GM21390 (cell line): ENCODE measurements around the gene CFAP300.
A peak's percentile ranks its signal among the peaks of the same experiment; 100 is the strongest.

Experiments used
- ATAC-seq: cut with Tn5 transposase; IDR thresholded peaks from one replicate; pipeline ENCODE4 v1.9.1; 2021; ENCODE audit not compliant: unreplicated experiment

Gene CFAP300

DNA sequence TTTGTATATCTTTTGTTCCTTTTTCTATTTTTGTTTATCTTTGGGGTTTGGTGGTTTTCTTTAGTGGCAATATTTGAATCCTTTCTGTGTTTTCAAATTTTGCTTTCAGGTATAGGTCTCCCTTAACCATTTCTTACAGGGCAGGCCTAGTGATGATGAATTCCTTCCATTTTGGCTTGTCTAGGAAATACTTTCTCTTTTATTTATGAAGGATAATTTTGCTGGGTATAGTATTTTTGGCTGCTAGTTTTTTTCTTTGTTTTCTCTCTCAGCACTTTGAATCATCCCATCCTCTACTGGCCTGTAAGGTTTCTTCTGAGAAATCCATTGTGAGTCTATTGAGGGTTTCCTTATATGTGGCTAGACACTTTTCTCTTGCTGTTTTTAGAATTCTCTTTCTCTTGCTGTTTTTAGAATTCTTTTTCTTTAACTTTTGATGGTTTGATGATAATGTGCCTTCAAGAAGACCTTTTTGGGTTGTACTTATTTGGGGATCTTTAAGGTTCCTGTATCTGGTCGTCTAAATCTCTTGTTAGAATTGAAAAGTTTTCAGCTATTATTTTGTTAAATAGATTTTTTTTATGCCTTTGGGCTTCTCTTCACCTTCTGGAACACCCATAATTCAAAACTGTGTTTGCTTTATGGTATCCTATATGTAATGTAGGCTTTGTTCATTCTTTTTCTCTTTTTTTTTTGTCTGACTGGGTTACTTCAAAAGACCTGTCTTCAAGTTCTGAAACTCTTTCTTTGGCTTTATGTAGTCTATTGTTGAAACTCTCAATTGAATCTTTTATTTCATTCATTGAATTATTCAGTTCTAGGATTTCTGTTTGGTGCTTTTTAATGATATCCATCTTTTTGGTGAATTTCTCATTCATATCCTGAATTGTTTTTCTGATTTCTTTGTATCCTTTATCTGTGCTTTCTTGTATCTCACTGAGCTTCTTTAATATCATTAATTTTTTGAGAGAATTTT lies 24.5 kb downstream of the CFAP300 start:
- ATAC-seq: no peak

DNA sequence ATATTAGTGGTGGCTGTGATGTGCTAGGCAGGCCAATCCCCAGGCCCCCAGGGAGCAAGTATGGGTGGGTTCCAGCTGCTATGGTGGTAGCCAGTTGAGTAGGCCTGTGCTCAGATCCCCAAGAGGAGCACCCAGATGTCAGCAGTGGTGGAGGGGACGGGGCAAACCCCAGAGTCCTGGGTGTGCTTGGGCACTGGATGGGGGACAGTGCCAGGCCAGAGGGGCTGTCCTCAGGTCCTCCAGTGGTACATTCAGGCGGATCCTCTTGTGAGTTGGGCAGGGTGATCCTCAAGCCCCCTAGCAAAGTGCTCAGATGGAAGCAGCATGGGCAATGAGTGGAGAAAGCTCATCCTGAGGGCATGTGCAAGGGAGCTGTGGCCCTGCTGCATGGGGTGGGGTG lies 26.0 kb downstream of the CFAP300 start:
- no peak for ATAC-seq

DNA sequence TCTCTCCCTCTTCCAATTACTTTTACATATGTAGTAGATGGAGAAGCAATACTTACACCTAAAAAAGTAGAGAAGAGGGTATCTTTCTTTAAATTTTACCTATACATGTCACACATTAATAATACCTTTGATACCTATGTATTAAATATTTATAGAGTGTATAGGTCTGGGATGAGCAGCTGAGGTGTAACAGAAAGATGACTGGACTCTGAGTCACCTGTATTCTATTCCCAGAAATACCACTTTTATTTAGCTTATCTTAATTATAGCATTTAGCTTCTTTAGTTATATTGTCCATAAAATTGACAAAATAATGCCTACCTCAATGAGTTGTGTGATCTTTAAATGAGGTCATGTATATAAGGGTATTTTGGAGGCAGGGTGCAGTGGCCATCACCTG lies 32.4 kb downstream of the CFAP300 start:
- no peak for ATAC-seq

DNA sequence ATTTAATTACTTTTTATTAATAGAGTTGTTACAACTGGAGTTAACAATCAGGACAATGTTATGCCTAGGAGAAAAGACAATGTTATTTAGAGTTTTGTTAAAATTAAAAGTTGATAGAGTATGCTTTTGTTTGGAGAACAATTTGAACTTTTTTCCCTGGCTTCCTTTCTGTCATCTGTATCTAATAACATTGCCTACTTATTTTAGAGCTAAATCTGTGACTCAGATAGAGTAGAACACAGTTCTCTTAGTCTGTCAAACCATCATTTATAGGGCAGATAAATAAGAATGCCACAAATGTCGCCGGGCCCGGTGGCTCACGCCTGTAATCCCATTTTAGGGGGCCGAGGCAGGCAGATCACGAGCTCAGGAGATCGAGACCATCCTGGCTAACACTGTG lies 34.1 kb downstream of the CFAP300 start:
- ATAC-seq: no peak

DNA sequence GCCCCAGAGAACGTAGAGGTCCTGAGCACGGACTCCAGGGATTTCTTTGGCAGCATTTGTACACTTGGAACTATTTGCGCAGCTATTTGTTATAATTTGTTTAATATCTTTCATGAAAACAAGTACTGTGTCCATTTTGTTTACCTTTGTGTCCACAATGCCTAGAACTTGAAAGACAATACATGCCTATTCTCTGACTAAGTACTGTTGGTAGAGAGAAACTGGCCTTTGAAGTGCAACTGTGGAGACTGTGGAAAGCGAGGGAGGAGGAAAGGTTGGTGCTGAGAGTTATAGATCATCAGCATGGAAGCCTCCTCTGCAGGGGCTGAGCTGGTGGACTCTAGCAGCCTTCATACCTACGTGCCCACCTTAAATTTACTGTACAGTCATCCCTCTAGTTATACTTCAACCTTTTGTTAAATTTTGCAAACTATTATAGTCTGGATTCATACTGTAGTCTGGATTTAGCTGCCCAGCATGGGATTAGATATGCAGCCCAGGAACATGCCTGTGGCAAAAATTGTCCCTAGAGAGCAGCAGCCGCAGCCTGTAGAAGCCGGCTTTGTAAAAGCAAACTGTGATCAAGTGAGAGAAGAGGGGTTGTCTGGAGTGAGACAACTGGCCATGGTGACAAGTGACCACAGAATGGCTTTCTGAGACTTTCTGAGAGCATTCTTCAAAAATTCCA lies 38.8 kb downstream of the CFAP300 start:
- ATAC-seq: no peak

DNA sequence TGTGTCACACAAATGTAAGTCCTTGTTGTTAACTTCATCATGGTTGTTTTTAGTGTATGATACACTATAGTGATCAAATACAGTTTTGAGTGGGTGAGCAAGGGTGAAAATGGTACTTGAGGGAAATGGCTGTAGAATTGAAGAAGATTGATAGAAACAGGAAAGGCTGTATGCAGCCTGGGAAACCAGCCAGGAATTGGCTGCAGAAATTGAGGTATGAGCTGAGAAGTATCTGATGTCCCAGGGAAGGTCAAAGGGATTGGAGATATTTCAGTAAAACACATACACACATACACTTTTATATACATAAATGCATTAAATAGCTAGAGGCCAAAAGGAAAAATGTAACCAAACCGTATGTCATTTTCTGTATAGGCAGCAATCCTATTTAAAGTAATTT lies 49.9 kb downstream of the CFAP300 start:
- ATAC-seq: no peak

DNA sequence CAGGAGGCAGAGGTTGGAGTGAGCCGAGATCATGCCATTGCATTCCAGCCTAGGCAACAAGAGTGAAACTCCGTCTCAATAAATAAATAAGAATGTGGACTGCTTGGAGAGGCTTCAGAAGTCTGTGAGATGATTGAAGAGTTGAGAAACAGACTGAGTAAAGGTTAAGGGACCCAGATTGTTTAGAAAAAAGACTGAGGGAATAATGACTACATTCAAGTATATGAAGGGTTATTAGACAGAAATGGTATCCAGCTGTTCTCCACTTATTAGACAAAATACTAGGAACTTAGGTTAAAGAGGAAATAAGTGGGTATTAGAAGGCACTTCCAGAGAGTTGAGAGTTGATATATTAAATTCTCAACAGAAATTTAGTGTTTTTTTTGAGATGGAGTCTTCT lies 52.5 kb downstream of the CFAP300 start:
- no peak for ATAC-seq

DNA sequence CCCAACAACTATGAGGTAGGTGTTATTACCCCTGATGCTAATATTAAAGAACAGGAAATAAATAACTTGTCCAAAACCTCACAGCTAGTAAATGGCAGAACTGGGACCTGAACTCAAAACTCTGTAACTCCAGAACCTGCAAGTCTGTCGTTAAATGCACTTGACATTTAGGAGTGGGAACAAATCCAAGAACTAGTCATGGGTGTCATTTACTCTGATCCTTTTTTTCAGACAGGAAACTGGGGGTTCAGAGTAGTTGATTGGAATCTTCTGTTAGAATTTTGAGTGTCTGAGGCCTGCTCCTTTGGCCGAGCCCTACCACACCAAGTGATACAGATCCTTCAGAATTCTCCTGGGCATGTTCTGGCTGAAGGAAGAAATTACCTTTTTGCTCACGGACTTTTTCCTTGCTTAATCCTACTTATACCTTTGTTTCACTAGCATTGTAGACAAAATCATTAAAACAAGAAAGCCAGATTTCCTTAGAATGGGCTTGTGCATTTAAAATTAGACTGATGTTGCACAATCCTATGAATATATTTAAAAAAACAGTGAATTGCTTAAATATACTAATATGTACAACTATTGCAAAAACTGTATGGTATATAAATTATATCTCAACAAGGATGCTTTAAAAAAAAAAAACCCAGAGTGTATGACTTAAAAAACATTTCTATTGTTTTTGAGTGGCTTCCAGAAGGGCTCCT lies 61.6 kb downstream of the CFAP300 start:
- no peak for ATAC-seq

DNA sequence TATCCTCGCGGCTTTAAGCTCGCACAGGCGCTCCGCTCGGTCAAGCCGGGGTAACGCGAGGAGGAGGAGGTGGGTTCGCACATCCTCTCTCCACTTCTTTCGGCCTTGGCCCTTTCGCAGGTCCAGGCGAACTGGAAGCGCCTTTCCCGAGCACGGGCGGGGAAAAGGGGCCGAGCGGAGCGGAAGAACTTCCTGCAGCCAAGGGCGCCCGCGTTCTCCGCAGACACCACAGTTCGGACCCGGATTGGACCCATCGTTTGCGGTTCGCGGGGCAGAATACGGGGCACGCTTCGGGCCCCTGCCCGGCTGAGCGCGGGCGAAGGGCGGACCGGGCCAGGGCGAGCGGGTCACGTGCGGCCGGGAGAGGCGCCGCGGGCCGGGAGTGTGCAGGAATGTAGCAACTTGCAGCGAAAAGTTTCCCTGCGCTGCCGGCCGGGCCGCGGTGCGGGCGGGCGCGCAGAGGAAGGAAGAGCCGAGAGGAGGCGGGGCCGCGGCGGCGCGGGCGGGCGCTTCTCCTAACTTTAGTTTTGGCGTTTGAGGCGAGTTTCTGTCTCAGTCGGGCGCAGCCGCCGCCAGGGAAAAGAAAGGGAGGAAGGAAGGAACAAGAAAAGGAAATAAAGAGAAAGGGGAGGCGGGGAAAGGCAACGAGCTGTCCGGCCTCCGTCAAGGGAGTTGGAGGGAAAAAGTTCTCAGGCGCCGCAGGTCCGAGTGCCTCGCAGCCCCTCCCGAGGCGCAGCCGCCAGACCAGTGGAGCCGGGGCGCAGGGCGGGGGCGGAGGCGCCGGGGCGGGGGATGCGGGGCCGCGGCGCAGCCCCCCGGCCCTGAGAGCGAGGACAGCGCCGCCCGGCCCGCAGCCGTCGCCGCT lies 62.9 kb downstream of the CFAP300 start, which contains the start of gene YAP1:
Gene YAP1, plus strand, starts transcription at position 552 of the 865 bp plus-strand sequence. CDS start 402 bp downstream, outside the sequence.
- peak; percentile 89 for ATAC-seq

DNA sequence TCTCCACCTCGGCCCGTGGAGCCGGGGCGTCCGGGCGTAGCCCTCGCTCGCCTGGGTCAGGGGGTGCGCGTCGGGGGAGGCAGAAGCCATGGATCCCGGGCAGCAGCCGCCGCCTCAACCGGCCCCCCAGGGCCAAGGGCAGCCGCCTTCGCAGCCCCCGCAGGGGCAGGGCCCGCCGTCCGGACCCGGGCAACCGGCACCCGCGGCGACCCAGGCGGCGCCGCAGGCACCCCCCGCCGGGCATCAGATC lies 63.4 kb downstream of the CFAP300 start:
- ATAC-seq: peak; percentile 18

DNA sequence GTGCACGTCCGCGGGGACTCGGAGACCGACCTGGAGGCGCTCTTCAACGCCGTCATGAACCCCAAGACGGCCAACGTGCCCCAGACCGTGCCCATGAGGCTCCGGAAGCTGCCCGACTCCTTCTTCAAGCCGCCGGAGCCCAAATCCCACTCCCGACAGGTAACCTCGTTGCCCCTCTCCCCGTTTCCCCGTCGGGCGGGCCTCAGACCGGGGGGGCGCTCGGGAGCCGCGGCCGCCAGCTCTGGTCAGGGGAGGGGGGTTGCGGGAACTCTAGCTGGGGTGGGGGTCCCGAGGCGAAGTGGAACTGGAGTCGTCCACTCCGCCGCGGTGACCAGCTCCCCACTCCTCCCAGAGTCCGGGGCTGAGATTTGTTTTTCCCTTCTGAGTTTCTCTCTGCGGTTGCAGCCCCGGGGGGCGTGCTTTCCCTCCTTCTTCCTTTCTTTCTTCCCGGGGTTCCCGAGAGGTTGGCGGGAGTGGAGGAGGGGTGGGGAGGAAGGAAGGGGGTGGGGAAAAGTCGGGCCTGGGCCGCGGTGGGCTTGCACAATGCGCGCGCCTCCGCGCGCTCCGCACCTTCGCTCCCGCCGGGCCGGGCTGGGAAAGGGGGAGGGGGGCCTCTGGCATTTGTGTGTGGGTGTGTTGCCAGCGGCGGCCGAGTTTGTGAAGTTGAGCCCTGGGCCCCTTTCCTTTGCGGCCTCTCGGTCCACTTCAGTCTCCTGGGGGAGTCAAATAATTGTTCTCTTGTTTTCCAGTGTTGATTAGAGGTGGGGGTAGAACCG lies 64.0 kb downstream of the CFAP300 start:
- peak; percentile 11 for ATAC-seq

DNA sequence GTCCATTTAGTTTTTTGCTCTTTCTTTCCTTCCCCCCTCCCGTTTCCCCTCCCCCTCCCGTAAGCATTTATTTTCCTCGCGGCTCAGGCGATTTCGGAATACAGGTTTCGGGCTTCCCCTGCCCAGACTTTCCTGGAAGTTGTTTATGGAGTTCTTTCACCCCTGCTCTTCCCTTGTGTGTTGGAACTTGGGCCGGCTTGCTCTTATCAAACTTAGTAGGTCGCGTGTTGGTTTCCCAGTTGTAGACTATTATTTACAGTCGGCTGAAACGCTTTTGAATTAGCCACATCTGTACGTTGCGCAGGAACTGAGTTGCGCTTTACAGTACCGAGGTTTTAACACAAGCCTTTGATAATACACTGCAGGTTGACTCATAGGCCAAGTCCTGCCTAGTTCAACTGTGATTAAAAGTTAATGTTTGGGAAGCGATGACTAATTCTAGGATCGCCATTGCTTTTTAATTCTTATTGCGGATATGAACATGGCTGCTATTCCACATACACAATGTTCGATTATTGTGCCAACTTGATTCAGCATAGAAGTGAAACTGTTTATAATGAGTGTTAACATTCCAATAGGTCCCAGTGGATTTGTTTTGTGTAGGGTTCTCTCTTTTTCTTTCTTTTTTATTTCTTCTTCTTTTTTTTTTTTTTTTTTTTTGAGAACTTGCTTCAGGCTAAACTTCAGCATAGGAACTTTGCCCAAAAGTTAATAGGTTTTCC lies 64.7 kb downstream of the CFAP300 start:
- ATAC-seq: no peak

DNA sequence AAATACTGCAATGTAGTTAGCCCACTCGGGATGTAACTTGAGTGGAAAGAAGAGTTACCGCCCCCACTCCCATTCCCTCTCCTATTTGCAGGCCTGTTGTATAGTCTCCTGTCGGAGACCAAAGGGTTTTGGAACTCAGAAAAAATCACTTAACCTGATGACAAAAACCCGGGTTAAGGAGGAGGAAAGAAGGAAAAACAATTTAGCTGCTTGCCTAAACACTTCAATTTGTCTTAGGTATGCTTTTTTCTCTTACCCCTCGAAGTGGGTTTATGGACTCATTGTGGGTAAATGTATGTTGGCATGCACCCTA lies 65.2 kb downstream of the CFAP300 start:
- ATAC-seq: no peak

DNA sequence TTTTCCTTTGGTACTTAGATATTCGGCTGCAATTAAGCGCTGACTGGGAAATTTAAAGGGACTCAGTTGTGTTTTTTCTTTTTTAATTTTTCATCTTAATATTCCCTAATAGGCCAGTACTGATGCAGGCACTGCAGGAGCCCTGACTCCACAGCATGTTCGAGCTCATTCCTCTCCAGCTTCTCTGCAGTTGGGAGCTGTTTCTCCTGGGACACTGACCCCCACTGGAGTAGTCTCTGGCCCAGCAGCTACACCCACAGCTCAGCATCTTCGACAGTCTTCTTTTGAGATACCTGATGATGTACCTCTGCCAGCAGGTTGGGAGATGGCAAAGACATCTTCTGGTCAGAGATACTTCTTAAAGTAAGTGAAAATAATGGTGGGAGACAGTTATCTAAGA lies 66.8 kb downstream of the CFAP300 start:
- no peak for ATAC-seq

DNA sequence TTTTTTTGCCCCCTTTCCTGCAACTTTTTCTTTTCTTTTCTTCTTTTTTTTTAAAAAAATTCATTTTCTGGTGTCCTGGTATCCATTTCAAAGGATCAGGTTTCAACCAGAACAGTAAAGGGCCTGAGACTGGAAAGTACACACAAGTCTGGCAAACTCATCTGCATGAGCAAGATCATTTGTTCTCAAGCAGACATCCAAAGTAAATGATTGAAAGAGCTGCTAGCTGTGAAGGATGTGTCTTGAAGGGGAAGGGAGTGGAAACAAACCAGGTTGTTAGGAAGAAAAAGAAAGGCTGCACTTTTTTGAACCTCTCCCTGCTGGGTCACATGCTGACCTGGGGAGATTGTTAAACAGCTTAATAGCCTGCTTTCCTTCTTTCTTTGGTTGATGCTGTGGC lies 68.3 kb downstream of the CFAP300 start:
- ATAC-seq: no peak

DNA sequence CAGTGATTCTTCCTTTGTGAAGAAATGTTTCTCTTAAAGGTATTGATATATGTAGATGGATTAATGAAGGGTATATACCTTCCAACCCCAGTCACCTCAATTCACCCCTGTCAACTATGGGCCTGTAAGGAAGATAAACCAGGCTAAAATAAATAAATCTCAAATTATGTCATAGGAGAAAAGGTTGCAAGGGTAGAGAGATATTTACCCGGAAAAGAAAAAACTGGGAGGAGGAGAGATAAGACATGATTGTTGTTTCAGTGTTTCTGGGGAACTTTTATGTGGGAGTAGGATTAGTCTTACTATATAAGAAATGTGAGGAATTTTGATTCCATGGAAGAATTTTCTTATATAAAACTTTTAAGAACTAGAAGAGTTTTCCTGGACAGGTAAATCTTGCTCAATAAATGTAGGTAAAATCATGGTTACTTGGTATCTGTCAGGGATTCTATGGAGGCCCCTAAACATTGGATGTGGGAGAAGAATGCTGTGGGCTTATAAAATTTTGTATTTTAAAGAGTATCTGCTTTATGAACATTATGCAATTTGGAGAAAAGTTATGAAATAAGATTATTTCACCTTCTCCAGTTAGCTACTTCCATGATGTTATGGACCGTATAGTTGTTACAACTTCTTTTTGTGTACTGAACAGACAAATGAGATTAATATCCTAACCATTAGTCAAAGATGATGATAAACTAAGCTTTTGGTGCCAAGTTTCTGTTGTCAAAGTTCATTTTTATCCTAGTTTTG lies 69.4 kb downstream of the CFAP300 start:
- no peak for ATAC-seq

DNA sequence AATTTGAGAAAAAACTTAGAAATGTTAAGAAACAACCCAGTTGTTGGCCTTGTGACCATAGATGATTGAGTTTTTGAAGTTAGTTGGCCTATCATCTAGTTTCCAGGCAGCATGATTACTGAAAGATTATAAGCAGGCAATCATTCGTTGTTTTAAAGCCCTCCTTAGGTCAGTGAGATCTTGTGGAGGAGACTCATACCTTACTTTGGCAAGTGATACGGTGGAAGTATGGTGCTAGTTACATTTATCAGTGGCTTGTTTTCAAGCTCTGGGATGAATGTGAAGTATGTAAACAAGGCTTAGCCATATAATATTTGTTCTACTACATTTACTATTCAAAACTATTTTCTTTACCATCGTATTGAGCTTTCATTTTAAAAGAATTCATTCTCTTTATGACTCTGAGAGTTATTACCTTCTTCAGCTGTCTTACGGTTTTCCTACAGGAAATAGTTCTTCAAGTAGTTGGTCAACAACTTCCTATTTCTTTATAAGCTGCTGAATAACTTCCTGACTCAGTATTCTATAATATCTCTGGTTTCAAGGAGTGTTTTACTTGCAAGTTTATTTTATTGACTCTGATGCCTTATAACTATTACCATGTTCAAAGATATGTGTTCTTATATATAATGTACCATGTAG lies 70.4 kb downstream of the CFAP300 start:
- ATAC-seq: no peak

DNA sequence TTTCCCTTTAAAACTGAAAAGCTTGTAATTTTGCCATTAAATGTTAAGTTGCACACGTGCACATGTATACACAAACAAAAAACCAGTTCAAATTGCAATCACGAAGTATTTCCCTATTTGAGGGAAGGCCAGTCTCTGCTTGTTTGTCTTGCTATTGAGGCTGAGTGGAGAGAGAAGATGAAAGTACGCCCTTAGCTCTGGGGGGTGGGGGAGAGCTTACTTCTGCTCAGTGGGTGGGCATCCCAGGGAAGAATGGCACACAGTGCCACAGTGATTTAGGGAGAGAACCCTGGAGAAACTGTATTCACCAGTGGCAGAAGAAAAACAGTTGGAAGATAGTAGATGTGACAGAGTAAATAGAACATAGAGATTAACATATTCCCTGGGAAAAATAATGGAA lies 71.7 kb downstream of the CFAP300 start:
- no peak for ATAC-seq
